HUDEP-2 (cell line): Measurements from ENCODE around the gene CCDC14.
"Not testable (repeated sequence)": the region's sequence is repeated elsewhere in the genome, so short reads cannot be mapped to it uniquely, and the experiment has no call there.

Experiments
- DNase-seq, 76 experiments: peaks; one replicate each; lab custom pipeline; 2025; ENCODE audit not compliant: unreplicated experiment in 76 of 76; lab: John Stamatoyannopoulos, UW

CCDC14 gene

DNA sequence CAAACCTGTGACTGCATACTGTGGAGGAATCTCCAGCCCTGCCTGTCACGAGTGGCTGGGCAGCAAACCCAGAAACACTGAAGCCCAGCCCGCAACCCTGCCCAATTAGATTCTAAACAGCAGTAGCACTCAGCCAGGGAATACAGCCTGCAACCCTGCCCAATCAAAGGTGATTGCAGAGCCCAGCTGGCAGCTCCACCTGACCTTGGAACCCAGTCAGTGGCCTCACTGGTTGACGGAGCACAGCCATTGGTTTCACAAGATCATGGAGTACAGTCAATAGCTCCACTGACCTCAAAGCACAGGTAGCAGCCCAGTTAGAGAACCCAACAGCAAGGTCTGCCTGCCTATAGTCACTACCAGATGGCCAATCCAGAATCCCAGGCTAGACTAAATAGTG lies 41.7 kb downstream of the CCDC14 start:
- no peak for DNase-seq

DNA sequence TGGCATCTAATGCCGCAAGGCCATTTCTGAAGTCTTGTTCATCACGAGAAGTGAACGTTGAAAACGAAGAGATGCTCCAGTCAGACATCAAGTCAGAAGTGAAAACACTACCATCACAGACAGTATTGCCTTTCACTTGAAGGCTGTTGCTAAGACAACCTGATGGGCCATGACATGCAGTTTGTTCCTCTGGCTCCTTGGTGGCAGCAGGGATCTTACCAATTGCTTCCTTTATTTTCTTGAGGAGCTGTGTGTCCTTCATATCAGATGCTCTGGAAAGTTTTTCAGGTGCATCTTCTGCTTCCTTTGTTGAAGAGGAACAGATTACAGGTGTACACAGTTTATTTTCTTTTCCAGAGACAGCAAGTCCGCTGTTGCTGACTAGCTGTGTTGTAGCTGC lies 46.2 kb downstream of the CCDC14 start:
- DNase-seq, result no peak

GRCh38 chr3:123909785-123910184 lies 51.2 kb downstream of the CCDC14 start:
- DNase-seq, result no peak

GRCh38 chr3:123907720-123908119 lies 53.3 kb downstream of the CCDC14 start:
- DNase-seq, result no peak

- DNase-seq, result no peak
Observed at GRCh38 chr3:123899300-123899865, 61.6 kb downstream of the CCDC14 start.

DNA sequence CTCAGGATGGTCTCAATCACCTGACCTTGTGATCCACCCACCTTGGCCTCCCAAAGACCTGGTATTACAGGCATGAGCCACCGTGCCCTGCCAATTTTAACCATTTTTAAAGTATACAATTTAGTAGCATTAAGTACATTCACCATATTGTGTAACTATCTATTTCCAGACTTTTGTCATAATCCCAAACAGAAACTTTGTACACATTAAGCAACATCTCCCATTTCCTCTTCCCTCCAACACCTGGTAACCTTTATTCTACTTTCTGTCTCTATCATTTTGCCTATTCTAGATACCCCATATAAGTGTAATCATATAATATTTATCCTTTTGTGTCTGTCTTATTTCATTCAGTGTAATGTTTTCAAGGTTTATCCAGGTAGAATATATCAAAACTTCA lies 68.0 kb downstream of the CCDC14 start:
- DNase-seq, result no peak

- no peak for DNase-seq
Observed at GRCh38 chr3:123892195-123892594, 68.8 kb downstream of the CCDC14 start.

DNA sequence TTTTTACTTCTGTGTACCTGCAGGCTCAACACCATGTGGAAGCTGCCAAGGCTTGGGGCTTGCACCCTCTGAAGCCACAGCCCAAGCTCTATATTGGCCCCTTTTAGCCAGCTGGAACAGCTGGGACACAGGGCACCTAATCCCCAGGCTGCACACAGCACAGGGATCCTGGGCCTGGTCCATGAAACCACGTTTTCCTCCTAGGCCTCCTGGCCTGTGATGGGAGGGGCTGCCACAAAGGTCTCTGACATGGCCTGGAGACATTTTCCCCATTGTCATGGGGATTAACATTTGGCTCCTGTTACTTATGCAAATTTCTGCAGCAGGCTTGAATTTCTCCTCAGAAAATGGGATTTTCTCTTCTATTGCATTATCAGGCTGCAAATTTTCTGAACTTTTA lies 70.0 kb downstream of the CCDC14 start:
- not testable (repeated sequence) for DNase-seq

DNA sequence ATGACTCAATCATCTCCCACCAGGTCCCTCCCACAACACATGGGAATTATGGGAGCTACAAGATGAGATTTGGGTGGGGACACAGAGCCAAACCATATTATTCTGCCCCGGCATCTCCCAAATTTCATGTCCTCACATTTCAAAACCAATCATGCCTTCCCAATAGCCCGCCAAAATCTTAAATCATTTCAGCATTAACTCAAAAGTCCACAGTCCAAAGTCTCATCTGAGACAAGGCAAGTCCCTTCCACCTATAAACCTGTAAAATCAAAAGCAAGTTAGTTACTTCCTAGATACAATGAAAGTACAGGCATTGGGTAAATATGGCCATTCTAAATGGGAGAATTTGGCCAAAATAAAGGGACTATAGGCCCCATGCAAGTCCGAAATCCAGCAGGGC lies 70.9 kb downstream of the CCDC14 start:
- DNase-seq, result not testable (repeated sequence)

- DNase-seq, result no peak
Observed at GRCh38 chr3:123884993-123885392, 76.0 kb downstream of the CCDC14 start.

DNA sequence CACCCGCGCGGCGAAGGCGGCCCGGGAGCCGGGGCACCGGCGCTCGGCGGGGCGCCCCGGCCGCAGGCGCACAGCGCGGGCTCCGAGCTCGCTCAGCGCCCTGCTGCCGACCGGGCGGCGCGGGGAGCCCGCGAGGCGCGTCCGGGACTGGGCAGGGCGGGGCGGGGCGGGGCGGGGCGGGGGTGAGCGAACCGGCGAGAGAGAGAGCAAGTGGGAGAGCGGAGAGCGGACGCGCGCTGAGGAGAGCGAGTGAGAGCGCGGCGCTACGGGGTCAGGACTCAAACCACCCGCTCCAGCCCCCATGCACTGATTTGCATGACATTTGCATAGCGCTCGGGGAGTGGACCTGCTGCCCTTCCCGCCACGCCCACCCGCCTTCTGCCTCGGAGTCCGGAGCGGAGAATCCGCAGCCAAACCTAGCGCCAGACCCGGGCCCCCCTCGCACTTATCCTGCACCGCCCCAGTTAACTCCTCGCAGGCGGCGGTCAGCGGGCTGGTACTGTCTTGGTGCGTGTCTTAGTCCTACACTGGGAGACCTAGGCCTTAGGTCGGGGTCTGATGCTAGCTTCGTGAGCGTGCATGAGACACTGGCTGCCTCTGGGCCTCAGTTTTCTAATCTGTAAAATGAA lies 76.7 kb downstream of the CCDC14 start, which contains the start of gene MYLK:
TSS of gene MYLK (minus strand) at position 130 of the 629 bp plus-strand sequence. CDS start 90,491 bp downstream, outside the sequence.
- DNase-seq, result peak in 9 of 76 experiments; percentile 2 to 31 (median 4)

- DNase-seq, result no peak
Observed at GRCh38 chr3:123883701-123884202, 77.3 kb downstream of the CCDC14 start.

GRCh38 chr3:123883111-123883510 lies 77.9 kb downstream of the CCDC14 start:
- DNase-seq, result no peak

DNA sequence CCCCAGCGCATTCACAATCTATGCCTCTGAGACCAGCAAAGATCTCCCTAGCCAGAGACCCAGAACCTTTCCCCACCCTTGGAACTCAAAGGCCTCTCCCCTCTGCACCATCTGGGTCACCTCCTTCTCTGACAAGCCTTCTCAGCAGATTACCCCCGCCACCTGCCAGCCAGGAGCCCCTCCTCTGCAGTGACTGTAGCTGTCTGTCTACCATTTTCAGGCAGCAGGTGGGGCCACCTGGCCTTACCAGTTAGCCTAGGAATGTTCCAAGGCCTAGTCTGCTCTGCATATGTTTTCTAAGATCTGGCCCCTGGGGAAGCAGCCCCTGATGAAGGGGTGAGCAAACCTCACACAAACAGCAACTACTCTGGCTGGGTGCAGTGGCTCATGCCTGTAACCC lies 79.3 kb downstream of the CCDC14 start:
- no peak for DNase-seq

DNA sequence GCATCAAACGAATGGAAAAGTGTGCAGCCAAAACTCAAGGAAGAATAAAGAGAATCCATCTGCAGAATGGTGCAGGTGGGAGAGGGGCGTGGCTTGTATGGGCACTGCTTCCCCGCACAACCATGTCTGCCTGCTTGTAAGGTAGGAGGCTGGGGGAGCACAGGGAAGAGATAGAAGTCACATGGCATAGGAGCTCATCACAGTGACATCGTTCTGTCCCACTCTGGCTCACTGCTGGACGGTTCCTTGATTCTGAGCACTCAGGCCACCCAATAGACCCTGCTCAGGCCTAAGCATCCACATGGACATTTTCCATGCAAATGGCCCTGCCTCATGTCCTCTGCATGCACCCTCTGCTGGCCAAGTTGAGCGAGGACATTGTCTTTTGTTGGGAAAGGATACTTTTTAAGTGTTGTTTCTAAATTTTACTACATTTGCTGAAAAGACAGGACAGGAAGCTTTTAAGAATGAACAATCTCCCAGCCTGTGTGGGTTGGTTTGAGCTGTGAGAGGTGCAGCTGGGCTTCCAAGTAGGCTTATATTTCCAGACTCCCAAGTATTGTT lies 79.9 kb downstream of the CCDC14 start:
- peak in 2 of 76 experiments; percentile 2 to 6 for DNase-seq

DNA sequence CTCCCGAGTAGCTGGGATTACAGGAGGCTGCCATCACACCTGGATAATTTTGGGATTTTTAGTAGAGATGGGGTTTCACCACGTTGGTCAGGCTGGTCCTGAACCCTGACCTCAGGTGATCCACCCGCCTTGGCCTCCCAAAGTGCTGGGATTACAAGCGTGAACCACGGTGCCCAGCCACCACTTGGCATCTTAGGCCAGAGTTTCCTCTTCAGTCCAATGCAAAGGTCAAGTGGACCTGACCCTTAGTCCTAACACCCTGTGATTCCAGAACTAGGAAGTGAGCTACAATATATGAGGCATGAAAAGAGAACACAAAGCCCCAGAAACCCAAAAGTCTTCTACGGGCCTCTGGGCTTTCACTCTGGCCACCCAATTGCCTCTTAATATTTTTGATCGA lies 82.2 kb downstream of the CCDC14 start:
- DNase-seq, result no peak

DNA sequence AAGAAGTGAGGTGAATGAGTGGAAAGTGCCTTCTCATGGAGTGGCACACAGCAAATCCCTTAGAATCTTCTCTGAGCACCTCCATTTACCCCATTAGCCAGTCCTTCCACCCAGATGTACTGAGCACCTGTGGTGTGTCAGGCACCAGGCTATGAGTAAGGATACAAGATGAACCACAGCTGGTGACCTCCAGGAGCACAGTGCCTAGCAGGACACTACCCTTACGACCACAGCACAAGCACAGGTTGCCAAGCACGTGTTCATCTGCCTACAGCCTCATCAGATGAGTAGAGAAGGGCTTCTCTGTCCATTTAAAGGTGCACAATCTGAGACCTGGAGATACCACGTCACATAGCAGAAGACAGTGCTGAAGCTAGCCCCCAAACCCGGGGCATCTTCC lies 83.1 kb downstream of the CCDC14 start:
- no peak for DNase-seq

GRCh38 chr3:123877466-123877865 lies 83.6 kb downstream of the CCDC14 start:
- DNase-seq, result no peak

- DNase-seq, result no peak
Observed at GRCh38 chr3:123876858-123877257, 84.2 kb downstream of the CCDC14 start.

- DNase-seq, result no peak
Observed at GRCh38 chr3:123872621-123873020, 88.4 kb downstream of the CCDC14 start.

DNA sequence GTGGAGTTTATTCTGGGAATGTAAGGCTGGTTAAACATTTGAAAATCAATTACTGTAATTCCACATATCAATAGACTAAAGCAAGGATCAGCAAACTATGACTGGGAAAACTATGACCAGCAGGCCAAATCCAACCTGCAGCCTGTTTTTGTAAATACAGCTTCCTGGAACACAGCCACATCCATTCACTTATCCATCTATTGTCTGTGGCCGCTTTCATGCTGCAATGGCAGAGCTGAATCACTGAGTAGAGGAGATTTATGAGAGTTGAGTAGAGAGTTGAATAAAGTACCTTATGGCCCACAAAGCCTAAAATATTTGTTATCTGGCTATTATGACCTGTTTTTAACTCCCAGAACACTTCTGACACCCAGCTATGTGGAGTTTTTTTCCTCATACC lies 89.1 kb downstream of the CCDC14 start:
- no peak for DNase-seq

DNA sequence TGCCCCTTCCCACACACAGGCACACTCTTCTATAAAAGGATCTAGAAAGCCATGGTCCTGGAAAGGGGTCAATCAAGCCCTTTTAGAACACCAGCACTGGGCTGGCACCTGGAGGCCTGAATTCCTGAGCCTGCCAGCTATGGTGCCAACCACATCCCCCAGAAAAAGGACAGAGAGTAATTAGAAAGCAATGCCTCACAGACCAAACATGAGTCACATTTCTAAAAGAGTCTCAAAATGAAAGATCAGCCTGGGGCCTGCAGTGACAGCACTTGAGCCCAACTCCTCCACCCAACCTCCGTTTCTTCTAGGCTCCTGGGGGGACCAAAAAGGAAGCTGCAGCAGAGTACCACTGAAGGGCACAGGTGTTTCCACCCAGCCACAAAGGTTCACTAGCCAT lies 91.0 kb downstream of the CCDC14 start:
- no peak for DNase-seq
